MM.1S (cell line): ENCODE data around the gene CEP170B.

Experiments used
- CTCF ChIP-seq: fragments of 300-600 bp; sonication (generic); IDR thresholded peaks from 2 replicates; pipeline ENCODE4 v1.5.1; 2016; ENCODE audit warnings: antibody characterized with exemption, low read length, mixed read lengths
- EZH2 ChIP-seq: fragments of 300-600 bp; sonication (generic); optimal IDR thresholded peaks from 2 replicates; pipeline ENCODE3; 2017; ENCODE audit warnings: low read depth, mild to moderate bottlenecking, antibody characterized with exemption, low read length, mixed read lengths
- EZH2phosphoT487 ChIP-seq: fragments of 300-600 bp; sonication (generic); IDR thresholded peaks from 2 replicates; pipeline ENCODE4 v1.6.1; 2018; ENCODE audit warnings: antibody characterized with exemption, low read length

- TF ChIP-seq EZH2phosphoT487 = no peak
- TF ChIP-seq CTCF = no peak
- TF ChIP-seq EZH2 = no peak
These were observed 3.9 kb downstream of the CEP170B start for GRCh38 chr14:104868811-104869572.
